ENCODE results near the gene ATP2A1.

GRCh38 chr16:28869201-28869600 is 9.1 kb upstream of the ATP2A1 start:
- TF ChIP-seq CTCF (IDR thresholded peaks at IDR 0.05) = no peak
- TF ChIP-seq EZH2phosphoT487 (IDR thresholded peaks at IDR 0.05) = no peak
- TF ChIP-seq EZH2 (IDR thresholded peaks at IDR 0.05) = no peak

Measured in neural progenitor cell (in vitro differentiated cells).